IPS-NIHi7 (cell line): Measurements from ENCODE around the gene MRPL38.
"Not testable (repeated sequence)": the region's sequence is repeated elsewhere in the genome, so short reads cannot be mapped to it uniquely, and the experiment has no call there.

Experiments
- DNase-seq: peaks from one replicate; pipeline ENCODE4 v3.0.0; 2012; ENCODE audit warnings: mixed read lengths; ENCODE audit errors: extremely low spot score

MRPL38 gene

DNA sequence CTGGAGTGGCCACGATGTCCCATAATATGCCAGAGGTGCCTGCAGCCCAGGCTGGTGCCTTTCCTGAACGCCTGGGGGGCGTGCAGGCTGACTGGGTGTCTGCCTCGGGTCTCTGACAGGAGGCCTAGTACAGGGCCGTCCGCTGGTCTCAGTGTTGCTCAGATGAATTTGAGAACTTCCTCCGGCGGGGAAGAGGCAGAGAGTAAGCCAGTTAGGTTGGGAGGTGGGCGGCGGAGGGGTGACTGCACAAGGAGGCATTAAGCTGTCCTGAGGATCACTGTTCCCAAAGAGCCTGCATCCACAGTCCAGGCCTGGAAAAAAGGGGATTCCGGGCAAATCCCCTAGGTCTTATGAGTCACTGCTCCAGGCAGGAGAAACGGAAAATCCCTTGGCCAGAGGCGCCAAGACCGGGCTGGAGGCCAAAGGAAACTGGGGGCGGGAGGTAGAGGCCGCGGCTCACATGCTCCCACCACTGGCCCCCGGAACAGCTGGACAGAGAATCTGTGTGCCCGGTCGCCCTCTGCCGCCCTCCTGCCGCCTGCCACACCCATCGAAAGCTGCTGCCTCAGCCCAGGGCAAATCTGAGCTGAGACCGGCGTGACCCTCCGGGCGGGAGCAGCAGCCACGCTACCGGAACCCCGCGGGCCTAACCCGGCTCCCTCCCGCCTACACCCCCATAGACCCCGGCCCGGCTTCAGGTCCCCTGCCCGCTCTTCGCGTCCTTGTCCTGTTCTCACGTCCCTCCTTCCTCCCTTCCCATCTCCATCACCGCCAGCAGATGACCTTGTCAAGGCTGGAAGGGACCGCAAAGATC lies 27.5 kb downstream of the MRPL38 start:
- DNase-seq, result no peak

GRCh38 chr17:75876190-75876937 lies 28.3 kb downstream of the MRPL38 start:
- peak; percentile 61 for DNase-seq

DNA sequence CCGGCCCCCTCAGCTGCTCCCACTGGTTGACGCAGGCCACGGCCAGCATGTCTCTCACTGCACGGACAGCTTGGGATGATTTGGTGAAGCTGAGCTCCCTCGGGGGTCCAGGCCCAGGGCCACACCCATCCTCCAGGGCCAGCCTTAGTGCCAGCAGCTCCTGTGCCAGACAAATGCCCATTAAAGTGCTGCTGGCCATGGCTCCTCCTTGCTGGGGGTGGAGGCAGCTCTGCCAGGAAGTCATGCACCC lies 28.8 kb downstream of the MRPL38 start:
- DNase-seq, result no peak

DNA sequence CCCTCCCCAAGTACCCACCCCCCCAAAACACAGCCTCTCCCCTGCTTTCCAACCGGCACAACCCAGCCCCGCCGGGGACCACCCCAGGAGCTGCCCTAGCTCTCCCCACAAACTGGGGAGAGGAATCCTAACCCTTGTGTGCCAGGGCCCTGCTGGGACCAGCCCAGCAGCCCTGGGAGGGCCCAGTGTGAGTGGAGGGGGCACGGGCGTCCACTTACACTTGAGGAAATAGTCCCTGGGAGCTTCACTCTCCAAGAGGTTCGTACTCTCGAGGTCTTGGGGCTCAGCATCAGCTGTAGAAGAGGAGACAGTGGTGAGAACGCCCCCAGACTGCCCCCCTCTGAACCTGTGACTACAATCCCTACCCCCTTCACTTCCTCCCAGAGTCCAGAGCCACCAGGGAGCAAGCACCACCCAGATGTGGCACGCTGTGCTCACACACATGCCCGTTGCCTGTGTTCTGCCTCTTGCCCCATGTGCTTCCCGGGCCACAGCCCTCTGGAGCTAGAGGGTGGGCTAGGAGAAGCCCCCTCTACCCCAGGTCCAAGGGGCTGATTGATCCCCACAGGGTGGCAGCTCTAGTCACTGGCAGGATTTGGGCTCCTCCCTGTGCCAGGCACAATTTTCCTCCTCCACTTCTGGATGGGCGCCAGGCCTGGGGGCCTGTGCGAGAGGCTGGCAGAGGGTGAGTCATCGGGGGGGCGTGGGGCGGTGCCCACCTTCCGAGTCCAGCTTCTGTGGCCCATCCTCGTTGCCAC lies 29.3 kb downstream of the MRPL38 start:
- DNase-seq, result no peak

GRCh38 chr17:75874323-75875181 lies 30.1 kb downstream of the MRPL38 start:
- no peak for DNase-seq

- no peak for DNase-seq
Observed at GRCh38 chr17:75873587-75874322, 30.9 kb downstream of the MRPL38 start.

- no peak for DNase-seq
Observed at GRCh38 chr17:75872434-75873351, 32.0 kb downstream of the MRPL38 start.

DNA sequence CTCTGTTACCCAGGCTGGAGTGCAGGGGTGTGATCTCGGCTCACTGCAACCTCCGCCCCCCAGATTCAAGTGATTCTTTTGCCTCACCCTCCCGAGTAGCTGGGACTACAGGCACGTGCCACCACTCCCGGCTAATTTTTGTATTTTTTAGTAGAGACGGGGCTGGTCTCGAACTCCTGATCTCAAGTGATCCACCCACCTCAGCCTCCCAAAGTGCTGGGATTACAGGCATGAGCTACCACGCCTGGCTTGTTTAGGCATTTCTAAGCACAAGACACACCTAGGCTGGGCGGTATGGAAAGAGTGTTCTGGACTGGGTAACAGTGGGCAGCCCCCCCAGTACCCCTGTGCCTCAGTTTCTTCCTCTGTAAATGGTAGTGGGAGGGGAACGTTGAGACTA lies 34.5 kb downstream of the MRPL38 start:
- DNase-seq, result not testable (repeated sequence)

DNA sequence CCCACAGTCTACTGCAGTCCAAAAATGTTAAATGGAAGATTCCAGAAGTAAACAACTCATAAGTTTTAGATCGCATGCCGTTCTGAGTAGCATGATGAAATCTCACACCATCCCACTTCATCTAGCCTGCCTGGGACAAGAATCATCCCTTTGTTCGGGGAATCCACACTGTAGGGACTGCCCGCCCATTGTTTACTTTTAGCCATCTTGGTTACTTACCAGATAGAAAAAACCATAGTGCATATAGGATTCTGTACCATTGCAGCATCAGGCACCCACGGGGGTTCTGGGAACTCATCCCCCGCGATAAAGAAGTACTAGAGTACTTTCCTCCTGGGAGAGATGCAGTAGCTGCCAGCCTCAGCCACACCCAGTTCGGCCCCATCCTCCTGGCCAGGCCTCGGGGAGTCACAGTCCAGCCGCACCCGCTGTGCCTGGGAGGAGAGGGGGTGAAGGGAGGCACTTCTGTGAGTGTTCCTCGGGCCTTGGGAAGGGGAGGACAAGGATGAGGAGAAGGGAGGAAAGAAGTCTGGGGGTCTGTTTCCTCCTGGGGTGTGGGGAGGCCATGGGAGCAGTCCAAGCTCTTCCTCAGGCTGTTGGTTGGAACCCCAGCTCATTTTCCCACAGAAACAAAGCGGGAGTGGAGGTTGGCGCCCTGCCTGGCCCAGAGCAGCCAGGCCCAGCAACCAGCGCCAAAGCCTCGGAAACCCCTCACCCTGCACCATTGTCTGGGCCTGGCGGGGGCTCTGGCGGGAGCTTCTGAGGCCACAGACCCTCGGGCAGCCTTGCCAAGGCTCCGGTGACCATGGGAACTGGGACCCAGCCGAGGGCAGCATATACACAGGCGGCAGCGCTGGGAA lies 35.2 kb downstream of the MRPL38 start:
- no peak for DNase-seq

- not testable (repeated sequence) for DNase-seq
Observed at GRCh38 chr17:75868730-75869281, 35.9 kb downstream of the MRPL38 start.

GRCh38 chr17:75865404-75866188 lies 39.1 kb downstream of the MRPL38 start:
- DNase-seq, result not testable (repeated sequence)

GRCh38 chr17:75864887-75865286 lies 39.8 kb downstream of the MRPL38 start:
- not testable (repeated sequence) for DNase-seq

GRCh38 chr17:75864448-75864871 lies 40.2 kb downstream of the MRPL38 start:
- peak; percentile 62 for DNase-seq

GRCh38 chr17:75861927-75862317 lies 42.8 kb downstream of the MRPL38 start:
- DNase-seq, result no peak

- not testable (repeated sequence) for DNase-seq
Observed at GRCh38 chr17:75859358-75859757, 45.3 kb downstream of the MRPL38 start.

DNA sequence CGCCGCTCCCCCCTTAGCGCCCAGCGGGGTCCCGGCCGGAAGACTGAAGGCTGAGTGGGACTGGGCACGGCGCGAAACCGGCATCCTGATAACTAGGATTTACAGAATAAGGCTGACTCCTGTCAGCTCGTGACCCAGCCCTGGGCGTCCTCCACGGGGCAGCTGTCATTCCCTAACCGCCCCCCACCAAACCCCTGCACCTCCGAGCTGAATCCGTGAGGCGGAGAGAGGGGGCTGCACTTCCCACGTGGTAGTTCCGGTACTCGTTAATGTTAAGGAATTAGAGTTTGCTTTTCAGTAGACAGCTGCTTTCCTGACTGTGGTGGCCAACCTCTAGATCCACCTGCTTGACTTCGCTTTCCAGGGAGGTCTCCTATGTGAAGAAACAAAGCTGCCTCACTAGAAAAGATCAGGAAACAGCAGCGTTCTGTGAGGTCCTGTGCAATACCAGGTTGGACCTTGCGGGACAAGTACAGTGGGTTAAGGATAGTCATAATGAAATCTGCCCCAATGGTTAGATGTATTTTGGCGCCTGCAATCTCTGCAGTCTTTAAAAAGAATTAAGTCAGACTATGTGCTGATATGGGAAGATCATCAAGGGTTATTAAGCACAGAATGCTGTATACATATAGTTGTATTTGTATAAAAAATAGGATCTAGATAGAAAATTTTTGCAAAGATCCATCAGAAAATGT lies 48.5 kb downstream of the MRPL38 start:
- DNase-seq, result peak; percentile 34
